Activated CD4-positive, alpha-beta memory T cell treated with anti-CD3 and anti-CD28 coated beads, Interleukin-2, amount 10 ng/mL, durations not matched to agents 7 days and 5 days (primary cell): ENCODE measurements around the gene PRELID1. TPM values are rescaled to one million over a fixed set of nuclear protein-coding genes. Genes with fewer than 3 reads are reported as not detected.
"Not testable (repeated sequence)": the region's sequence is repeated elsewhere in the genome, so short reads cannot be mapped to it uniquely, and the experiment has no call there.

Experiments
- CTCF ChIA-PET: fragments of 350-600 bp; sonication (Branson Sonifier 250); formaldehyde crosslinking; loops from one replicate; lab custom pipeline; 2021; ENCODE audit warnings: antibody characterized with exemption, inconsistent platforms; lab: Charles Lee
- POLR2A ChIA-PET: fragments of 350-600 bp; sonication (Branson Sonifier 250); formaldehyde crosslinking; loops from one replicate; lab custom pipeline; 2021; ENCODE audit warnings: antibody characterized with exemption; lab: Charles Lee
- DNase-seq: peaks from one replicate; pipeline ENCODE4 v3.0.0-alpha.2; 2020
- H3K27ac Mint-ChIP-seq: one replicate; pipeline ENCODE4 v1.8.0; 2021; ENCODE audit warnings: mild to moderate bottlenecking, mixed read lengths
- H3K27me3 Mint-ChIP-seq: one replicate; pipeline ENCODE4 v1.8.0; 2021; ENCODE audit warnings: mixed read lengths
- H3K36me3 Mint-ChIP-seq: one replicate; pipeline ENCODE4 v1.8.0; 2021; ENCODE audit warnings: low read depth, mixed read lengths
- H3K4me1 Mint-ChIP-seq: one replicate; pipeline ENCODE4 v1.8.0; 2021; ENCODE audit warnings: mixed read lengths
- H3K4me3 Mint-ChIP-seq: one replicate; pipeline ENCODE4 v1.8.0; 2021; ENCODE audit warnings: mild to moderate bottlenecking, mixed read lengths
- H3K9me3 Mint-ChIP-seq: one replicate; pipeline ENCODE4 v1.8.0; 2021; ENCODE audit warnings: mixed read lengths
- total RNA-seq, 2 experiments: library from RNA; stranded (reverse); gene quantifications; one replicate each; pipeline ENCODE4 v1.2.3, GENCODE V29; 2021

The PRELID1 gene
- total RNA-seq, 2 experiments from 2014 or later = 153 to 156 TPM

DNA sequence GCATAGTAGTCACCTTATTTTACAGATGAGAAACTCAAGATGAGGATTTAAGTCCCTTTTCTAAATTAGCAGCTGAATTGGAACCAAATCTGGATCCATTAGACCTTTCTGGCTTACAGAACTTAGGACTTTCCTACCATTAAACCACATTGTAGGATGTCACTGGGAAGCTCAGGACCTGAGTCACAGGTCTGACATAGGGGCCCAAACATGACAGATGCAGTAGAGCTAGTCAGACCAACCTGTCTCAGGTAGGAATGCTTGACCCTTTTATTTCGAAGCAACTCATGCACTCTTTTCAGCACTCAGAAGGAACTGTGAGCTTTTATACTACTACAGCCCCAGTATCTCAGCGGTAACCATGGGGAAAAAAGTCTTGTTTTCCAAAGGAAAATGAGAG, 2.6 kb upstream of the PRELID1 start:
- ChIA-PET POLR2A (interaction anchor here (0.9 to 6.1 kb wide), 5 partner anchors 10 to 187 kb away, joined by 3 to 68 read pairs (median 6); partner anchors contain the start of genes MXD3 and NSD1), CTCF (interaction anchor here (0.8 to 2.1 kb wide), 8 partner anchors 9 to 190 kb away, joined by 3 to 11 read pairs (median 6); partner anchors contain the start of gene MXD3)
- Mint-ChIP-seq H3K27ac (peak overlapping the region; percentile 92), H3K4me3 (peak overlapping the region; percentile 64), H3K27me3 (no peaks in the 10 kb centered on the region), H3K4me1 (peaks cover 79% of the 10 kb centered on the region), H3K9me3 (no peaks in the 10 kb centered on the region), H3K36me3 (peaks cover 69% of the 10 kb centered on the region)
- no peak for DNase-seq

DNA sequence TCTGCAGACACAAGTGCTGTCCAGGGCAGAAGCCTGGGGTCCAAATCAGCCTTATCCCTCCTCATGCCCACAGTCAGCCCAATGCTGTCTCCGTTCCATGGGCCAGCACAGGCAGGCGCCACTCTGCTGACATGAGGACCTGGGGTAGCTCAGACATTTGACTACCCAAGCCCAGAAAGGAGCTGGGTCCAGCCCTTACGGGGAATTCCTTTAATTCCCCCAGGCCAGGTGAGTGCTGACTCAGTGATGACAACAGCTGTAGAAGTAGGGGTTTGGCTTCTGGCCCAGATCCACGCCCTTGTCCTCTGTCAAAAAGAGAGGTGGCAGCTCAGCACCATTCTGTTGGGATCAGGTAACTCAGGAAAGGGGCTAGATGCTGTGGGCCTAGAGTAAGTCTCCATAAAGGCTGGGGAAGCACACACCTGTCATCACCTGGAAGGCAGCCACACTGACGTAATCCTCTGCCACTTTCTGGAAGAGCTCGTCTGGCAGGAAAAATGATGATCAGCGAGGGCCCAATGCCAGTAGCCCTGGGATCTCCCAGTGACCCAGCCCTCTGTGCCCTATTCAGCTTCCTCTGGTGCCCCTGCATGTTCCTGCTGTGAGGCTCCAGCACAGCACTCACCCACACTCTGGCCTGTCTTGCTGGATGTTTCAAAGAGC, 2.0 kb upstream of the PRELID1 start:
- H3K4me1 Mint-ChIP-seq = peaks cover 79% of the 10 kb centered on the region
- peak overlapping the region; percentile 92 for H3K27ac Mint-ChIP-seq
- CTCF ChIA-PET = interaction anchor here (0.8 to 2.1 kb wide), 8 partner anchors 9 to 191 kb away, joined by 3 to 11 read pairs (median 6); partner anchors contain the start of gene MXD3
- POLR2A ChIA-PET = interaction anchor here (0.9 to 6.1 kb wide), 7 partner anchors 10 to 214 kb away, joined by 3 to 68 read pairs (median 6); partner anchors contain the start of genes LMAN2, MXD3 and NSD1
- peak overlapping the region; percentile 89 for H3K4me3 Mint-ChIP-seq
- no peaks in the 10 kb centered on the region for H3K27me3 Mint-ChIP-seq
- DNase-seq = no peak
- no peaks in the 10 kb centered on the region for H3K9me3 Mint-ChIP-seq
- H3K36me3 Mint-ChIP-seq = peaks cover 69% of the 10 kb centered on the region

DNA sequence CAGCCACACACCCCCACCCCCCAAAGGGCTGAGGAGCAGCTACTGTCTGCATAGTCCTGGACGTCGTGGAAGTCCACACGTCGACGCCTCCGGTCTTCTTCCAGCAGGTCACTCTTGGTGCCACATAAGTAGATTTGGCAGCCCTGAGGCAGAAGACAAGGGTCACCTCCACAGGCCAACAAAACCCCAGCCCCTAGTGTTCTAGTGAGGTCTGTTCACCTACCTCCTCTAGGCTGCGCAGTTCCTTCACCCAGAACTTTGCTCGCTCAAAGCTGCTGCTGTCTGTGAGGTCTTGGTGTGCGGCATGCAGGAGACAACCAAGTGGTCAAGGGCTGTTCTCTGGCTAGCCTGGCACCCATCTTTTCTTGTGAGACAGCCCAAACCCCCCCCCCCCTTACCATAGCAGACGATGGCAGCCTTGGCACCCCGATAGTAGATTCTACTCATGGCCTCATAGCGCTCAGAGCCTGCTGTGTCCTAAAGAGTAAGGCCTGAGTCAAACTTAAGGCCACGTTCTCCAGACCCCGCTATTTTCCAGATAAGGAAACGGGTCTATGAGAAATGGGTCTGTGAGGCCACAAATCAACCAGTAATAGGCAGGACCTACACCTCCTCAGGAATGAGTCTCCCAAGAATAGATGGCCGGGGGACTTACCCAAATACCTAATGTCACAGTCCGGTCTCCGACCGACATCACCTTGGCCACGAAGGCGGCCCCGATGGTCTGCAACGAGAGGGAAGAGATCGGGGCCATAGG, 1.1 kb upstream of the PRELID1 start:
- no peaks in the 10 kb centered on the region for H3K9me3 Mint-ChIP-seq
- peaks cover 78% of the 10 kb centered on the region for H3K4me1 Mint-ChIP-seq
- H3K27ac Mint-ChIP-seq = peak overlapping the region; percentile 92
- no peaks in the 10 kb centered on the region for H3K27me3 Mint-ChIP-seq
- peaks cover 71% of the 10 kb centered on the region for H3K36me3 Mint-ChIP-seq
- CTCF ChIA-PET = interaction anchor here (1.7 to 2.8 kb wide), 6 partner anchors 8 to 189 kb away, joined by 3 to 11 read pairs (median 7); partner anchors contain the start of gene MXD3
- POLR2A ChIA-PET = interaction anchor here (0.7 to 6.1 kb wide), 9 partner anchors 9 to 214 kb away, joined by 3 to 68 read pairs (median 4); partner anchors contain the start of genes LMAN2, MXD3 and NSD1
- H3K4me3 Mint-ChIP-seq = peak overlapping the region; percentile 89
- DNase-seq = no peak

DNA sequence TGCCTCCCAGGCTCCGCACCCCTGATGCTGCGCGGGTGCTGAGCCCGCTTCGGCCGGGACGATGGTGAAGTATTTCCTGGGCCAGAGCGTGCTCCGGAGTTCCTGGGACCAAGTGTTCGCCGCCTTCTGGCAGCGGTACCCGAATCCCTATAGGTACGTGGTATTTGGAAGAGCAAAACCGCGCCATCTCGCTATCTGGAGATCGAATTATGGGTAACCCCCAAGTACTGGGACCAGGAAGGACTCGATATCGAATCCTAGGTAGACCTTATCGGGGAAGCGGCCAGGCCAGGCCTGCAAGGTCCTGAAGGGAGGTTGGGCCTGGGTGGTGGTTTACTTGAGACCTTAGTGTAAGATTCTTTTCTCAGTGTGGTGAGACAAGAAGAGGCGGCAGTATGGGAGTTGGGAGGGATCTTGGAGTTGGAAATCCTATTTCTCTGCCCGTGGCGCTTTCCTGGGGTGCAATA, 359 bp downstream of the PRELID1 start:
- Mint-ChIP-seq H3K27me3 (no peaks in the 10 kb centered on the region), H3K4me1 (peaks cover 74% of the 10 kb centered on the region), H3K27ac (peak overlapping the region; percentile 86), H3K36me3 (peaks cover 71% of the 10 kb centered on the region), H3K9me3 (no peaks in the 10 kb centered on the region), H3K4me3 (peak overlapping the region; percentile 89)
- ChIA-PET CTCF (interaction anchor here (1.0 to 2.8 kb wide), 7 partner anchors 9 to 198 kb away, joined by 3 to 11 read pairs (median 4); no protein-coding TSS in a partner anchor), POLR2A (interaction anchor here (0.9 to 6.1 kb wide), 10 partner anchors 7 to 189 kb away, joined by 3 to 68 read pairs (median 4); partner anchors contain the start of genes LMAN2, MXD3 and NSD1)
- DNase-seq = no peak

DNA sequence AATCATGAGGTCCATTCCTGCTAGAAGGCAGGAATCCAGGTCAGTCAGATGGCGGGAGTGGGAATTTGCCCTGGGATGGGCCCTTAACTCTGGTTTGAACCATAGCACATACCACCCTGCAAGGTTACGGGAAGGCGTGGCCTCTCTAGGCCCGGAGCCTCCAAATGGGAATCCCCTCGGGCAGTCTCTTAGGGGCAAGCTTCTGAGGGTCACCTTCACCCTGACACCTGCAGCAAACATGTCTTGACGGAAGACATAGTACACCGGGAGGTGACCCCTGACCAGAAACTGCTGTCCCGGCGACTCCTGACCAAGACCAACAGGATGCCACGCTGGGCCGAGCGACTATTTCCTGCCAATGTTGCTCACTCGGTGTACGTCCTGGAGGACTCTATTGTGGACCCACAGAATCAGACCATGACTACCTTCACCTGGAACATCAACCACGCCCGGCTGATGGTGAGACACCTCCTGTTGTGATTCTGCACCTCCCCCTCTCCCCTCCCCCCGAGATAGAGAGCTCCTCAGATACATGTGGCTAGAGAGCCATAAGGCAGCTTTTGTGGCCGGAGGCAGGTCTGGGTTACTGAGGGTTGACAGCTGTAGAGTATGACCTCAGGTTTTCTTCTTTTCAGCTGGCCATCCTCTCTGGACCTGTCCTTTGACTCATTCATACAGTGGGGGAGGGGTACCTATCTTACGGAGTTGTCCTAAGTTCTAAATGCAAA, 957 bp downstream of the PRELID1 start:
- ChIA-PET POLR2A (interaction anchor here (0.6 to 6.1 kb wide), 5 partner anchors 7 to 170 kb away, joined by 3 to 68 read pairs (median 4); partner anchors contain the start of genes GRK6, LMAN2, MXD3 and NSD1), CTCF (interaction anchor here (1.0 to 2.8 kb wide), 3 partner anchors 12 to 191 kb away, joined by 3 to 11 read pairs (median 3); no protein-coding TSS in a partner anchor)
- Mint-ChIP-seq H3K27me3 (no peaks in the 10 kb centered on the region), H3K4me1 (peaks cover 74% of the 10 kb centered on the region), H3K4me3 (peak overlapping the region; percentile 89), H3K9me3 (no peaks in the 10 kb centered on the region), H3K36me3 (peaks cover 75% of the 10 kb centered on the region), H3K27ac (peak overlapping the region; percentile 86)
- DNase-seq = peak; percentile 46

DNA sequence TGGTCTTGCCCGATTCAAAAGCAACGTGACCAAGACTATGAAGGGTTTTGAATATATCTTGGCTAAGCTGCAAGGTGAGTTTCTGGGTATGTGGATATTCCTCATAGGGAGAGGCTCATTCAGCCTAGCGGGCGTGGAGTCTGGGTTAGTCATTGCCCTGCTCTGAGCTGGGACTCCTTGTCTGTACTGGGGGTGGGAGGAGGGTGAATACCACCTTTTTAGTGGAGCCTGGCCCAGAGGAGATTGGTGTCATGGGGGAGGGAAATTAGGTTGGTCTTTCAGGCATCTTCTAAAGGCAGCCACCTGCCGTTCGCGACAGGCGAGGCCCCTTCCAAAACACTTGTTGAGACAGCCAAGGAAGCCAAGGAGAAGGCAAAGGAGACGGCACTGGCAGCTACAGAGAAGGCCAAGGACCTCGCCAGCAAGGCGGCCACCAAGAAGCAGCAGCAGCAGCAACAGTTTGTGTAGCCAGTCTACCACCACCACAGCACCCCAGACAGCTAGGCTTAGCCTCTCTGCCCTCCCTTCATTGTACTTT, 2.6 kb downstream of the PRELID1 start:
- H3K9me3 Mint-ChIP-seq, H3K27me3 Mint-ChIP-seq, DNase-seq: not testable (repeated sequence)
- H3K4me1 Mint-ChIP-seq = peaks cover 72% of the 10 kb centered on the region
- ChIA-PET CTCF (interaction anchor here (2.0 kb wide), 1 partner anchor 192 kb away, joined by 5 read pairs; no protein-coding TSS in a partner anchor), POLR2A (interaction anchor here (1.0 to 1.3 kb wide), 2 partner anchors 124 to 172 kb away, joined by 3 to 4 read pairs; partner anchors contain the start of gene NSD1)
- H3K4me3 Mint-ChIP-seq = peak overlapping the region; percentile 89
- H3K27ac Mint-ChIP-seq = peak overlapping the region; percentile 86
- peaks cover 76% of the 10 kb centered on the region for H3K36me3 Mint-ChIP-seq

DNA sequence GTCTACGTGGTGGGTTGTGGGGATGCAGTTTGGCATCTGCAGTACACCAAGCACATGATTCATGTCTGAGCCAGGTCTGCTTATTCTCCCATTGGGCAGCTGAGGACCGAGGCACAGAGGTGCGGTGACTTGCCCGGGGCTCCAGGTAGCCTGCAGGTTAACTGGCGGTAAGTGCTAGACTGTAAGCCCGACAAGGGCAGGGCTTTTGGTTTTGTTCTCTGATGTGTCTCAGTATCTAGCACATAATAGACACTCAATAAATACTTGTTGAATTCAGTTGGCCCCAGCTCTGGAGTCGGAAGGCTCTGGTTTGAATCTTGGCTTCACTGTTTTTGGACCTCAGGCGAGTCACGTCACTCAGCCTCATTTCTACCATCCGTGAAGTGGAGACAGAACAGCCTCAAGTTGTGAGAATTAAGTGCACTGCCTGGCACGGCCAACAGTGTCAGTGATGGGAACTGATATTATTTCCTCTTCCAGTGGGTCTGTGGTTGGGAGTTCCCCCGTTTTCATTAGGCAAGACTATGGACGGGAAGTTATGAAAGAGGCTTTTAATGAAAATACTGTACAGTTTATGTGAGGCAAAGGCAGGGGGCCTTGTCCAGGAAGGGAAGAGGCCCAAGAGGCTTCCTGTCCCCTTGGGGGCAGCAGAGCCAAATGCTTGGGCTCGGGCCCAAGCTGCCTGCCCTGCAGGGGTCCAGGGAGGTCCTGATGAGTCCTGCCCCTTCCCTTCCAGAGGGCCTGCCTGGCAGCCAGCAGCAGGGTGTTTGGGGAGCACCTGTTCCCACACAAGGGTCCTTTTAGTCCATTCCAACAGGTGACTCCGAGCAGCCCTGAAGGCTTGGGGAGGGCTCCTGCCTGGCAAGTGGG, 3.3 kb downstream of the PRELID1 start:
- POLR2A ChIA-PET = interaction anchor here (1.0 to 1.8 kb wide), 3 partner anchors 45 to 173 kb away, joined by 3 to 6 read pairs (median 4); partner anchors contain the start of genes LMAN2 and NSD1
- peak overlapping the region; percentile 83 for H3K27ac Mint-ChIP-seq
- no peak for DNase-seq
- peak overlapping the region; percentile 32 for H3K4me3 Mint-ChIP-seq
- no peaks in the 10 kb centered on the region for H3K9me3 Mint-ChIP-seq
- H3K36me3 Mint-ChIP-seq = peaks cover 71% of the 10 kb centered on the region
- CTCF ChIA-PET = interaction anchor here (2.0 kb wide), 1 partner anchor 193 kb away, joined by 5 read pairs; no protein-coding TSS in a partner anchor
- no peaks in the 10 kb centered on the region for H3K27me3 Mint-ChIP-seq
- H3K4me1 Mint-ChIP-seq = peaks cover 64% of the 10 kb centered on the region

DNA sequence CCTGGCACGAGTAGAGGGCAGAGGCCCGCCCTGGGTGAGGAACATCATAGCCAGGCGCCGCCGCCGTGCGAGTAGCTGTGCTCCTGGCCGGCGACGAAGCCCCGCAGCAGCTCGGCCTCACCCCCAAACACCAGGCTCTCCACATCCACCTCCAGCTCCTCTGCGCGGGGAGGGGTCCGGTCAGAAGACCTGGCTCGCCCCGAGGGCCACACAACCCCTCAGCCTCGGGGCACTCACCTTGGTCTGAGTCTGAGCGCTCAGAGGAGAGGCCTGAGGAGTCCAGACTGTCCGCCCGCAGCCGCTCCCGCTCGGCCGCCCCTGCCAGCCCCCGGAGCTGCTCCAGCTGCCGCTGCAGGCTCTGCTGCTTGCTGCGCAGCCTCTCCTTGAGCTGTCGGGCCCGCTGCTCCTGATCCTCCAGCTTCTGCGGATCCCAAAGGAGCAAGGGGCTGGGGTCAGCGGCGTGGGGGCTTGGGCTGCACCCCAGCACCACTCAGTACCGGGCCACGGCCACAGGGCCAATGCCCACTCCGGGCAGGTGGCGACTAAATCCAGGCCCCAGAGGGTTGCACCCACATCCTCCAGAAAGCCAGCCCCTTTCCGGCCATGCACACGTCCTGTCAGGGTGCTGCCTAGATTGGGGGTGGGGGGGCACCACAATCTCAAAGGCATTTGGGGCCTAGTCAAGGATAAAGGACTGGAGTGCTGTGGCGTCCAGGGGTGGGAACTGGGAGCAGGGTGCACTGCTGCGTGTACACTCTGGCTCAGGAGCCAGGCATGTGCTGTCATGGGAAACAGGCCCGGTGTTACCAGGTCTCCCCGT, 4.2 kb downstream of the PRELID1 start:
- Mint-ChIP-seq H3K27ac (no peak overlapping the region), H3K36me3 (peaks cover 65% of the 10 kb centered on the region), H3K27me3 (no peaks in the 10 kb centered on the region), H3K9me3 (no peaks in the 10 kb centered on the region), H3K4me3 (no peak overlapping the region), H3K4me1 (peaks cover 60% of the 10 kb centered on the region)
- CTCF ChIA-PET = interaction anchor here (0.7 to 4.0 kb wide), 8 partner anchors 10 to 194 kb away, joined by 3 to 43 read pairs (median 4); no protein-coding TSS in a partner anchor
- POLR2A ChIA-PET = interaction anchor here (1.3 to 2.5 kb wide), 4 partner anchors 44 to 174 kb away, joined by 4 to 14 read pairs (median 6); partner anchors contain the start of genes LMAN2 and NSD1
- no peak for DNase-seq

DNA sequence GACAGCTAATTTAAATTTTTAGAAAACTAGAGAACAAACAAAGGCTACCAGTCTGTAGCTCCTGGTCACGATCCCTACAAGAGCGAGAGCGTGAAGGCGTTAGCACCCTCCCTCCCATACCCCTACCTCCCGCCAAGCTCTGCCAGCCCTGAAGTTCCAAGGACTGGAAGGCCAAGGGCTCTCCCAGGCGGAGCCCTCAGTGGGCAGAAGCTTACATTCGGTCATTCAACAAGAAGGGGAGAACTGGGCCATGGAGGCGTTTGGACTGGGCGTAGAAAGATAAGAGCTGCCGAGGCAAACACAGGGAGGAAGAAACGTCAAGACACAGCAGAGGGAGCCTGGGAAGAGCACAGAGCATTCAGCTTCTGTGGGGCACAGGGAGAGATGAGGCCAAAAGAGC, 5.1 kb downstream of the PRELID1 start:
- no peak for DNase-seq
- peak overlapping the region; percentile 21 for H3K4me3 Mint-ChIP-seq
- CTCF ChIA-PET = interaction anchor here (0.7 to 4.0 kb wide), 21 partner anchors 10 to 648 kb away, joined by 3 to 43 read pairs (median 5); partner anchors contain the start of genes GRK6, LMAN2 and PDLIM7
- POLR2A ChIA-PET = interaction anchor here (1.2 to 6.2 kb wide), 6 partner anchors 7 to 147 kb away, joined by 4 to 68 read pairs (median 12); partner anchors contain the start of genes GRK6, LMAN2, PRELID1 and RAB24
- H3K9me3 Mint-ChIP-seq = no peaks in the 10 kb centered on the region
- peak overlapping the region; percentile 38 for H3K27ac Mint-ChIP-seq
- H3K27me3 Mint-ChIP-seq = no peaks in the 10 kb centered on the region
- H3K4me1 Mint-ChIP-seq = peaks cover 70% of the 10 kb centered on the region
- H3K36me3 Mint-ChIP-seq = peaks cover 65% of the 10 kb centered on the region
